Measurements from ENCODE around the gene ATG14.
"Not testable (repeated sequence)": the region's sequence is repeated elsewhere in the genome, so short reads cannot be mapped to it uniquely, and the experiment has no call there.

The ATG14 gene

DNA sequence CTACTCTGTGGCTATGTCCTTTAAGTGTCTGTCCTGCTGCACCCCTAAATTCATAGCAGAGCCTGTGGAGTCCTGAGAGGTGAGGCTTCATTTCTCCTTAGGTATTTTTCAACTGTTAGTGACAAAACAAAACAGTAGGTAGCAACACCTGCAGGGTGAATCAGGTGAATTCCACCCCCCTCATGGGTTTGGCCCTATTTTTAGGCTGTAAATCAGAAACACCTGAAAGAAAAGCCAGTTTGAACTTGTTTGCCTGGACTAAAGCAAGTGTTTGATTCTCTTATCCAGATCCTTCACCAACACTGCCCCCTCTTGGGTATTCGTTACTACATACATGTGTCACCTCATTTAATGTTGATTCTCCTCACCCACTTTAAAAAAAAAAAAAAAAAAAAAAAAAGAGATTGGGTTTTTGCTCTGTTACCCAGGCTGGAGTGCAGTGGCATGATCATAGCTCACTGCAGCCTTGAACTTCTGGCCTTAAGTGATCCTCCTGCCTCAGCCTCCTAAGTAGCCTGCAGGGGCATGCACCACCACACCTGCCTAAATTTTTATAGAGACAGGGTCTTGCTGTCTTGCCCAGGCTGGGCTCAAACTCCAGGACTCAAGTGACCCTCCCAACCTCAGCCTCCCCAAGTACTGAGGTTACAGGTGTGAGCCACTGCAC lies 18.5 kb upstream of the ATG14 start:
- H3K27ac ChIP-seq (ENCODE audit: low read length), result no peak overlapping the region

GRCh38 chr14:55427439-55427838 lies 15.8 kb upstream of the ATG14 start:
- no peak overlapping the region for H3K4me3 ChIP-seq (ENCODE audit: low read length)
- H3K36me3 ChIP-seq (ENCODE audit: control insufficient read depth, low read depth, low read length), result no peaks in the 10 kb centered on the region
- no peak overlapping the region for H3K27ac ChIP-seq (ENCODE audit: low read length)
- peaks cover 3% of the 10 kb centered on the region for H3K4me1 ChIP-seq (ENCODE audit: control insufficient read depth, low read depth, low read length)
- H3K27me3 ChIP-seq (ENCODE audit: control insufficient read depth, insufficient read depth, low read length), result no peaks in the 10 kb centered on the region
- H3K9me3 ChIP-seq (ENCODE audit: control insufficient read depth, low read depth, low read length), result no peaks in the 10 kb centered on the region
- H3K9ac ChIP-seq (ENCODE audit: low read length), result no peak overlapping the region

More for the DNA sequence above, 18.5 kb upstream of the ATG14 start:
- Histone ChIP-seq H3K4me3 (ENCODE audit: low read length) (no peak overlapping the region), H3K9me3 (ENCODE audit: control insufficient read depth, low read depth, low read length) (no peaks in the 10 kb centered on the region), H3K4me1 (ENCODE audit: control insufficient read depth, low read depth, low read length) (peaks cover 3% of the 10 kb centered on the region), H3K27me3 (ENCODE audit: control insufficient read depth, insufficient read depth, low read length) (no peaks in the 10 kb centered on the region), H3K36me3 (ENCODE audit: control insufficient read depth, low read depth, low read length) (no peaks in the 10 kb centered on the region), H3K9ac (ENCODE audit: low read length) (no peak overlapping the region)

GRCh38 chr14:55426891-55427290 lies 15.3 kb upstream of the ATG14 start:
- H3K4me3 ChIP-seq (ENCODE audit: low read length), result no peak overlapping the region
- H3K27me3 ChIP-seq (ENCODE audit: control insufficient read depth, insufficient read depth, low read length), result no peaks in the 10 kb centered on the region
- H3K27ac ChIP-seq (ENCODE audit: low read length), result no peak overlapping the region
- no peaks in the 10 kb centered on the region for H3K9me3 ChIP-seq (ENCODE audit: control insufficient read depth, low read depth, low read length)
- peaks cover 3% of the 10 kb centered on the region for H3K4me1 ChIP-seq (ENCODE audit: control insufficient read depth, low read depth, low read length)
- H3K36me3 ChIP-seq (ENCODE audit: control insufficient read depth, low read depth, low read length), result no peaks in the 10 kb centered on the region
- H3K9ac ChIP-seq (ENCODE audit: low read length), result no peak overlapping the region

GRCh38 chr14:55425091-55425490 lies 13.5 kb upstream of the ATG14 start:
- H3K27me3 ChIP-seq (ENCODE audit: control insufficient read depth, insufficient read depth, low read length), result no peaks in the 10 kb centered on the region
- H3K9me3 ChIP-seq (ENCODE audit: control insufficient read depth, low read depth, low read length), result no peaks in the 10 kb centered on the region
- no peak overlapping the region for H3K9ac ChIP-seq (ENCODE audit: low read length)
- H3K4me1 ChIP-seq (ENCODE audit: control insufficient read depth, low read depth, low read length), result peaks cover 3% of the 10 kb centered on the region
- H3K4me3 ChIP-seq (ENCODE audit: low read length), result no peak overlapping the region
- no peak overlapping the region for H3K27ac ChIP-seq (ENCODE audit: low read length)
- H3K36me3 ChIP-seq (ENCODE audit: control insufficient read depth, low read depth, low read length), result no peaks in the 10 kb centered on the region

- no peaks in the 10 kb centered on the region for H3K9me3 ChIP-seq (ENCODE audit: control insufficient read depth, low read depth, low read length)
- no peak overlapping the region for H3K27ac ChIP-seq (ENCODE audit: low read length)
- H3K27me3 ChIP-seq (ENCODE audit: control insufficient read depth, insufficient read depth, low read length), result no peaks in the 10 kb centered on the region
- no peaks in the 10 kb centered on the region for H3K36me3 ChIP-seq (ENCODE audit: control insufficient read depth, low read depth, low read length)
- H3K4me1 ChIP-seq (ENCODE audit: control insufficient read depth, low read depth, low read length), result no peaks in the 10 kb centered on the region
- no peak overlapping the region for H3K4me3 ChIP-seq (ENCODE audit: low read length)
- no peak overlapping the region for H3K9ac ChIP-seq (ENCODE audit: low read length)
Observed at GRCh38 chr14:55423969-55424368, 12.3 kb upstream of the ATG14 start.

DNA sequence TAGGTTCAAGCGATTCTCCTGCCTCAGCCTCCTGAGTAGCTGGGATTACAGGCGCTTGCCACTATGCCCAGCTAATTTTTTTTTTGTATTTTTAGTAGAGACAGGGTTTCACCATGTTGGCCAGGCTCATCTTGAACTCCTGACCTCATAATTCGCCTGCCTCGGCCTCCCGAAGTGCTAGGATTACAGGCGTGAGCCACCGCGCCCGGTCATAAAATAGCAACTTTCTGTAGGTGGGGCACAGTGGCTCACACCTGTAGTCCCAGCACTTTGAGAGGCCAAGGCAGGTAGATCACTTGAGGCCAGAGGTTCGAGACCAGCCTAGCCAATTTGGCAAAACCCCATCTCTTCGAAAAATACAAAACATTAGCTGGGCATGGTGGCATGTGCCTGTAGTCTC lies 10.7 kb upstream of the ATG14 start:
- H3K4me1 ChIP-seq (ENCODE audit: control insufficient read depth, low read depth, low read length); H3K27me3 ChIP-seq (ENCODE audit: control insufficient read depth, insufficient read depth, low read length); H3K9ac ChIP-seq (ENCODE audit: low read length); H3K9me3 ChIP-seq (ENCODE audit: control insufficient read depth, low read depth, low read length); H3K4me3 ChIP-seq (ENCODE audit: low read length); H3K27ac ChIP-seq (ENCODE audit: low read length); H3K36me3 ChIP-seq (ENCODE audit: control insufficient read depth, low read depth, low read length): not testable (repeated sequence)

DNA sequence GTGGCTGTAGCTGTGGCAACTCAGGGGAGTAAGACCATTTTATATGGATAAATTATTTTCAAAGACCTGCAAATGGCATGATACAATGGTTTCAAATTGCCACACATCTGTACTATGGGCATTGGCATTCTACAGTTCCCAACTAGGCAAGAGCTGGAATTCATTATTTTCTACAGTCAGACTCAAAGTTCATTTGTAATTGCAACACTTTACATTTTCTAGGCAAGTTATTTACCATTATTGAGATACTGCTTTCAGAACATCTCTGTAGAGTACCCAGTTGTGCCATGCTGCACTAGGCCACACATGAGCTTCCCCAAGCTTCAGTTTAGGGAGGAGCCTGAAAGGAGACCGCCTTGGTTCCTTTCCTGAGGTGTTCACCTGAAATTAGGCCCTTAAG lies 8.0 kb upstream of the ATG14 start:
- Histone ChIP-seq H3K4me3 (ENCODE audit: low read length) (no peak overlapping the region), H3K36me3 (ENCODE audit: control insufficient read depth, low read depth, low read length) (no peaks in the 10 kb centered on the region), H3K27me3 (ENCODE audit: control insufficient read depth, insufficient read depth, low read length) (no peaks in the 10 kb centered on the region), H3K27ac (ENCODE audit: low read length) (no peak overlapping the region), H3K9ac (ENCODE audit: low read length) (no peak overlapping the region), H3K4me1 (ENCODE audit: control insufficient read depth, low read depth, low read length) (no peaks in the 10 kb centered on the region), H3K9me3 (ENCODE audit: control insufficient read depth, low read depth, low read length) (no peaks in the 10 kb centered on the region)

- H3K4me3 ChIP-seq (ENCODE audit: low read length), result no peak overlapping the region
- H3K36me3 ChIP-seq (ENCODE audit: control insufficient read depth, low read depth, low read length), result no peaks in the 10 kb centered on the region
- no peak overlapping the region for H3K27ac ChIP-seq (ENCODE audit: low read length)
- H3K27me3 ChIP-seq (ENCODE audit: control insufficient read depth, insufficient read depth, low read length), result no peaks in the 10 kb centered on the region
- H3K4me1 ChIP-seq (ENCODE audit: control insufficient read depth, low read depth, low read length), result no peaks in the 10 kb centered on the region
- no peaks in the 10 kb centered on the region for H3K9me3 ChIP-seq (ENCODE audit: control insufficient read depth, low read depth, low read length)
- no peak overlapping the region for H3K9ac ChIP-seq (ENCODE audit: low read length)
Observed at GRCh38 chr14:55418411-55418810, 6.8 kb upstream of the ATG14 start.

- H3K36me3 ChIP-seq (ENCODE audit: control insufficient read depth, low read depth, low read length), result no peaks in the 10 kb centered on the region
- no peak overlapping the region for H3K9ac ChIP-seq (ENCODE audit: low read length)
- H3K4me3 ChIP-seq (ENCODE audit: low read length), result no peak overlapping the region
- H3K4me1 ChIP-seq (ENCODE audit: control insufficient read depth, low read depth, low read length), result no peaks in the 10 kb centered on the region
- no peaks in the 10 kb centered on the region for H3K9me3 ChIP-seq (ENCODE audit: control insufficient read depth, low read depth, low read length)
- H3K27me3 ChIP-seq (ENCODE audit: control insufficient read depth, insufficient read depth, low read length), result no peaks in the 10 kb centered on the region
- H3K27ac ChIP-seq (ENCODE audit: low read length), result no peak overlapping the region
Observed at GRCh38 chr14:55417955-55418354, 6.3 kb upstream of the ATG14 start.

DNA sequence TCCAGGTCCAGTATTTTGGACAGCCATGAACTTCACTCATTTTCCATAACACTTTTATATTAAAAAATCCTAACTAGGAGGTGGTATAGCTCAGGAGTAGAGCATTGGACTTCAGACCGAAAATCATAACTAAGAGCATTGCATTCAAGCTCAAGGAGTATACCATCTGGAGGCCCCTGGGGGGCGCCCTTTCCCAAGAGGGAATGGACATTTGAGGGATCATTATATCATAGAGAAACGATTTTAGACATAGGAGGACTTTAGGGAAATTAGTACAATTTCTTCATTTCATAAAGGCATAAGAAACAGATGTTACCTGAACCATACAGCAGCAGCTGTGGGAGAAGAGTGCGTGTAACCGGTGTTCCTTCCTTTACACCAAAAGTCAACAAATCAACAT lies 5.2 kb upstream of the ATG14 start:
- no peaks in the 10 kb centered on the region for H3K9me3 ChIP-seq (ENCODE audit: control insufficient read depth, low read depth, low read length)
- H3K9ac ChIP-seq (ENCODE audit: low read length), result no peak overlapping the region
- H3K27me3 ChIP-seq (ENCODE audit: control insufficient read depth, insufficient read depth, low read length), result no peaks in the 10 kb centered on the region
- H3K27ac ChIP-seq (ENCODE audit: low read length), result no peak overlapping the region
- peaks cover 6% of the 10 kb centered on the region for H3K4me1 ChIP-seq (ENCODE audit: control insufficient read depth, low read depth, low read length)
- no peaks in the 10 kb centered on the region for H3K36me3 ChIP-seq (ENCODE audit: control insufficient read depth, low read depth, low read length)
- no peak overlapping the region for H3K4me3 ChIP-seq (ENCODE audit: low read length)

GRCh38 chr14:55414551-55414950 lies 2.9 kb upstream of the ATG14 start:
- H3K27ac ChIP-seq (ENCODE audit: low read length), result no peak overlapping the region
- H3K27me3 ChIP-seq (ENCODE audit: control insufficient read depth, insufficient read depth, low read length), result no peaks in the 10 kb centered on the region
- no peak overlapping the region for H3K9ac ChIP-seq (ENCODE audit: low read length)
- H3K4me3 ChIP-seq (ENCODE audit: low read length), result no peak overlapping the region
- no peaks in the 10 kb centered on the region for H3K9me3 ChIP-seq (ENCODE audit: control insufficient read depth, low read depth, low read length)
- no peaks in the 10 kb centered on the region for H3K36me3 ChIP-seq (ENCODE audit: control insufficient read depth, low read depth, low read length)
- H3K4me1 ChIP-seq (ENCODE audit: control insufficient read depth, low read depth, low read length), result peaks cover 12% of the 10 kb centered on the region

- no peak overlapping the region for H3K9ac ChIP-seq (ENCODE audit: low read length)
- no peaks in the 10 kb centered on the region for H3K9me3 ChIP-seq (ENCODE audit: control insufficient read depth, low read depth, low read length)
- H3K36me3 ChIP-seq (ENCODE audit: control insufficient read depth, low read depth, low read length), result no peaks in the 10 kb centered on the region
- peaks cover 12% of the 10 kb centered on the region for H3K4me1 ChIP-seq (ENCODE audit: control insufficient read depth, low read depth, low read length)
- no peaks in the 10 kb centered on the region for H3K27me3 ChIP-seq (ENCODE audit: control insufficient read depth, insufficient read depth, low read length)
- H3K4me3 ChIP-seq (ENCODE audit: low read length), result no peak overlapping the region
- no peak overlapping the region for H3K27ac ChIP-seq (ENCODE audit: low read length)
Observed at GRCh38 chr14:55412676-55413075, 1.0 kb upstream of the ATG14 start.

All from iPS-18a (cell line).